Stimulated activated CD8-positive, alpha-beta memory T cell treated with anti-CD3 and anti-CD28 coated beads, Interleukin-15, amount 100 ng/mL, for 48 hours (primary cell): ENCODE measurements around the gene FBXW4.

Experiments used
- DNase-seq, 2 donors: peaks; one replicate each; pipeline ENCODE4 v3.0.0-alpha.2; 2020; ENCODE audit warnings: low read depth in 2 of 2

FBXW4 gene

GRCh38 chr10:101696632-101697031 is 1.7 kb upstream of the FBXW4 start:
- DNase-seq = no peak

- DNase-seq = no peak
Observed at GRCh38 chr10:101695404-101695890, 477 bp upstream of the FBXW4 start.

GRCh38 chr10:101693978-101694673 is 844 bp downstream of the FBXW4 start:
- DNase-seq = peak; percentile 56 to 58

- no peak for DNase-seq
Observed at GRCh38 chr10:101693651-101693977, 1.4 kb downstream of the FBXW4 start.

- DNase-seq = no peak
Observed at GRCh38 chr10:101691081-101691480, 3.9 kb downstream of the FBXW4 start.

GRCh38 chr10:101690461-101690860 is 4.5 kb downstream of the FBXW4 start:
- DNase-seq = no peak

GRCh38 chr10:101687071-101687658 is 7.8 kb downstream of the FBXW4 start:
- DNase-seq = no peak

GRCh38 chr10:101686133-101686925 is 8.6 kb downstream of the FBXW4 start:
- no peak for DNase-seq

GRCh38 chr10:101684782-101685181 is 10.2 kb downstream of the FBXW4 start:
- no peak for DNase-seq

- no peak for DNase-seq
Observed at GRCh38 chr10:101683276-101683675, 11.7 kb downstream of the FBXW4 start.

GRCh38 chr10:101682172-101682825 is 12.7 kb downstream of the FBXW4 start:
- DNase-seq = no peak

- DNase-seq = no peak
Observed at GRCh38 chr10:101676565-101676964, 18.4 kb downstream of the FBXW4 start.

- no peak for DNase-seq
Observed at GRCh38 chr10:101675115-101675514, 19.9 kb downstream of the FBXW4 start.

GRCh38 chr10:101672536-101672935 is 22.4 kb downstream of the FBXW4 start:
- DNase-seq = no peak

GRCh38 chr10:101671453-101671852 is 23.5 kb downstream of the FBXW4 start:
- DNase-seq = no peak

- no peak for DNase-seq
Observed at GRCh38 chr10:101670635-101671034, 24.3 kb downstream of the FBXW4 start.

GRCh38 chr10:101669181-101669580 is 25.8 kb downstream of the FBXW4 start:
- DNase-seq = no peak

GRCh38 chr10:101668566-101668965 is 26.4 kb downstream of the FBXW4 start:
- no peak for DNase-seq

- no peak for DNase-seq
Observed at GRCh38 chr10:101666083-101666482, 28.9 kb downstream of the FBXW4 start.

GRCh38 chr10:101663097-101663496 is 31.9 kb downstream of the FBXW4 start:
- DNase-seq = no peak

GRCh38 chr10:101660256-101660655 is 34.7 kb downstream of the FBXW4 start:
- no peak for DNase-seq

GRCh38 chr10:101658975-101659374 is 36.0 kb downstream of the FBXW4 start:
- DNase-seq = no peak
